ENCODE measurements around the gene ZNF414. TPM values are rescaled to one million over a fixed set of nuclear protein-coding genes. Genes with fewer than 3 reads are reported as not detected.

Gene ZNF414
- total RNA-seq, 4 donors from 2014 or later: 4.8 to 15.6 (median 7.1) TPM

GRCh38 chr19:8481616-8482015, 32.4 kb downstream of the ZNF414 start:
- TF ChIP-seq CTCF (IDR thresholded peaks at IDR 0.05; ENCODE audit: low read depth): no peak

GRCh38 chr19:8481201-8481600, 32.8 kb downstream of the ZNF414 start:
- TF ChIP-seq CTCF (IDR thresholded peaks at IDR 0.05; ENCODE audit: low read depth): no peak

- TF ChIP-seq CTCF (IDR thresholded peaks at IDR 0.05; ENCODE audit: low read depth): no peak
Measured at GRCh38 chr19:8478598-8478997, 35.4 kb downstream of the ZNF414 start.

GRCh38 chr19:8477889-8478288, 36.1 kb downstream of the ZNF414 start:
- no peak for TF ChIP-seq CTCF (IDR thresholded peaks at IDR 0.05; ENCODE audit: low read depth)

GRCh38 chr19:8476524-8476923, 37.4 kb downstream of the ZNF414 start:
- TF ChIP-seq CTCF (IDR thresholded peaks at IDR 0.05; ENCODE audit: low read depth): no peak

GRCh38 chr19:8475005-8475404, 39.0 kb downstream of the ZNF414 start:
- no peak for TF ChIP-seq CTCF (IDR thresholded peaks at IDR 0.05; ENCODE audit: low read depth)

- no peak for TF ChIP-seq CTCF (IDR thresholded peaks at IDR 0.05; ENCODE audit: low read depth)
Measured at GRCh38 chr19:8473648-8474476, 40.1 kb downstream of the ZNF414 start.
